Hematopoietic multipotent progenitor cell (in vitro differentiated cells): ENCODE measurements around the gene PDE3B. TPM values are rescaled to one million over a fixed set of nuclear protein-coding genes. Genes with fewer than 3 reads are reported as not detected.
"Not testable (repeated sequence)": the region's sequence is repeated elsewhere in the genome, so short reads cannot be mapped to it uniquely, and the experiment has no call there.

Source experiments
- DNase-seq, 3 donors: peaks; one replicate each; pipeline ENCODE4 v3.0.0-alpha.2; 2011 to 2015; ENCODE audit warnings: low read depth in 2 of 3, low spot score in 2 of 3
- total RNA-seq: library from RNA; depleted of rRNA; stranded (reverse); fragments of >200 nt; gene quantifications from one replicate; pipeline ENCODE4 v1.2.3, GENCODE V29; 2012

Gene PDE3B
- total RNA-seq, 1 donor = 2.4 TPM

DNA sequence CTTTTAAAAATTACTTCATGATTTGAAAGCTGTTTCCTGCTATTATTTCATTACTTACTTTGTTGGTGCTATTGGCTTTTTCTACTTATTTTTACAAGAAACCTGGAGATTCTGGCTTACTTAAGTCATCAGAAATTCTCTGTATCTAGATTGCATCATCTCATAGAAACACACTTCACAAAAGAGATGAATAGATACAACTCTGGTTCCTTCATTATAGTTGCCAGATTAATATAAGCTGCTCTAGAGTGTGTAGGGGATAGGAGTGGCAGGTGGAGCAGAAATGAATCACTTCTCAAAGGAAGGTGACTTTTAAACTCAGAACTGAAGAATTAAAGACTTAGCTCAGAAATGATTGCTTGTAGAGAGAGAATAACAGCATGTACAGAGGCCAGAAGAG is 228.4 kb downstream of the PDE3B start:
- no peak for DNase-seq

DNA sequence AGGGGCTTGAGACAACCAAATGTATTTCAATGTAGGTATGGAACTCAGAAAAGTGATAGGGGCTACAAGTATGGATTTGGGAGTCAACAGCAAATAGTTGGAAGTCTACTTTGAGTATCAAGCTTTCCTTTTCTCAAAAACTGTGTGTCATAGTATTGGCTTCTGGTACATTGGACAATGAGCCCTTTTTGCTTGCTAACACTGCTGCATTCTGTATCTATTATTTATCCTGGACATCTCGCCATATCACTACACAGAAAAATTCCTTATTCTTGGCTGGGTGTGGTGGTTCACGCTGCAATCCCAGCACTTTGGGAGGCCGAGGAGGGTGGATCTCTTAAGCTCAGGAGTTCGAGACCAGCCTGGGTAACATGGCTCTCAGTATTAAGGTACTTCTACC is 230.0 kb downstream of the PDE3B start:
- no peak for DNase-seq

DNA sequence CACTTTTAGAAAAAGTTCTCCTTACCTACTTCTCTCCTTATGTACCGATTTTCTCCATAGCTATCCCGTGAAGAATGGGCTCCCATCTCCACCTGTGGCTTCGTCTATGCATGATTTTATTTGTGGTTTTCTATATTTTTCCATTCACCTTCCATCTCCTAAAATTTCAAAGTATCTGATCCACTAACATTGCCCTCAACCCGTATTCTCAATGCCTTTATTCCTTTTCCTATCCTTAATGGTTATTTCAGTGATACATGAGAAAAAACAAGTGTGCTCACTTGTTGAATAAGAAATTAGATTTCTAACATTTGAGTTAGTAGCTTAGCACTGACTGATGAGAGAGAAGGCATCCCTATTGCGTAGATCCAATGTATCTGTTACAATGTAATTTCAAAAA is 231.6 kb downstream of the PDE3B start:
- no peak for DNase-seq

- no peak for DNase-seq
Measured at GRCh38 chr11:14881576-14882193, 238.1 kb downstream of the PDE3B start.

- DNase-seq = no peak
Measured at GRCh38 chr11:14882196-14882595, 238.6 kb downstream of the PDE3B start.

DNA sequence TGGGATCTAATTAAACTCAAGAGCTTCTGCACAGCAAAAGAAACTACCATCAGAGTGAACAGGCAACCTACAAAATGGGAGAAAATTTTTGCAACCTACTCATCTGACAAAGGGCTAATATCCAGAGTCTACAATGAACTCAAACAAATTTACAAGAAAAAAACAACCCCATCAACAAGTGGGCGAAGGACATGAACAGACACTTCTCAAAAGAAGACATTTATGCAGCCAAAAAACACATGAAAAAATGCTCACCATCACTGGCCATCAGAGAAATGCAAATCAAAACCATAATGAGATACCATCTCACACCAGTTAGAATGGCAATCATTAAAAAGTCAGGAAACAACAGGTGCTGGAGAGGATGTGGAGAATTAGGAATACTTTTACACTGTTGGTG is 240.1 kb downstream of the PDE3B start:
- not testable (repeated sequence) for DNase-seq

GRCh38 chr11:14884667-14885273 is 241.2 kb downstream of the PDE3B start:
- no peak for DNase-seq

- no peak for DNase-seq
Measured at GRCh38 chr11:14886513-14886912, 242.9 kb downstream of the PDE3B start.

DNA sequence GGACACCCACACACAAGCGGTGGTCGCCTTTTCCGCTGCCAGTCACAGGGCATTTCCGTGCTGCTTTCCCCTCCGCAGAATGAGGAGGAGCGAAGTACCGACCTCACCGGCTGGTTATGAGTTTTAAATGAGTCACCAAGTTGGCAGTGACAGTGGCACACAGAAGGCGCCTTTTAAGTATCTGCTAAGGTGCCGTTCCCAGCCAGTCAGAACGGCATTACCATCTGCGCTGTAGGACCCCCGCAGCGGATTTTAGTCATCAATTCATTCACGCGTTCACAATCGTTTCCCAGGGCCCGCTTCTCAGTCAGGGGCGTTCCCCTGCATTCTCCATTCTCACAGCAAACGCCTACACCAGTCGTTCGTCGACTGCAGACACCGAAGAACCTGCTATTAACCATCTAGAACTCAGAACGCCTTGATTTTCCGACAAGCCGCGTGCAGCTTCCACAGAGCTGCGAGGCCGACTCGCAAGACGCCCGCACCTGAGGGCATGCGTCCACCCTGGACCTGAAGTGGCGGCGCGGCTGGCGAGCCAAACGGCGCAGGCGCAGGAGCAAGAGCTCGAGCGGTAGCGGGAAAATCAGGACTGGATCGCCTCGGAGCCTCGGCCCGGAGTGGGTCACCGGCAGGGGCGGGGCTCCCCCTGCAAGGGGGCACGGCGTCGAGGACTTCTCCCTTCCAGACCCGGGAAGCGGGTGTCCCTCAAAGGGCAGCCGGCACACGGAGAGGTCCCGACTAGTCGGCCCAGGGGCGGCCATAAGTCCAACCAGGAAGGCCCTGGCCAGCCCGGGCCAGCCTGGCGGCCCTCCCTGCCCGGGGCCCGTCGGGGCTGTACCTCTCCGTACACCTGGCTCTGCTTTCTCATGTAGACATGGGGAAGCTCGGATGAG is 247.8 kb downstream of the PDE3B start:
- DNase-seq = peak; percentile 79 to 90 (median 86)

DNA sequence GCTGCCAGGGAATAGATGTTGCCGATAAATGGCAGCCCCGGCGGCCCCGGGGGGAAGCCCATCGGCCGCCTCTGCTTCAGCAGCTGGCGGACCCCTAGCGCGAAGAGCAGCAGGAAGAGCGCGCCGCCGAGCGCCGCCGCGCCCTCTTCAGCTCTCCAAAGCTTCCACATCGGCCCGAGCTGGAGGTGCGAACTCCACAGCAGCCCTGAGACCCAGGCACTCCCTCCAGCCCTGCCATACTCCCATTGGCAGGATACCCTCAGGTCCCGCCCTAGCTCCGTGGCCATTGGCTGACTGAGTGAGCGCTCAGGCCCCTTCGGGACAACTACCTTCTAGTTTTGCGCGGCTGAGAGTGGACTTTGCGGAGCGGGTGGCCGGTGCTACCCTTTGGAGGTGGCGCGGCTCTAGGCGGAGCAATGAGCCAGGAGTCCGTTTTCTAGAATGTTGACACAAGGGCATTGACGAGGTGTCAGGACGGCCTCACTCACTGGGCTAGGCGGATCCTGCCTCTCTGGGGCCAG is 248.5 kb downstream of the PDE3B start, which contains the start of gene CYP2R1:
Gene CYP2R1, minus strand, starts transcription at position 196 of the 521 bp plus-strand sequence. Its CDS starts 26 bp downstream, at position 170.
- peak; percentile 74 to 95 (median 90) for DNase-seq

DNA sequence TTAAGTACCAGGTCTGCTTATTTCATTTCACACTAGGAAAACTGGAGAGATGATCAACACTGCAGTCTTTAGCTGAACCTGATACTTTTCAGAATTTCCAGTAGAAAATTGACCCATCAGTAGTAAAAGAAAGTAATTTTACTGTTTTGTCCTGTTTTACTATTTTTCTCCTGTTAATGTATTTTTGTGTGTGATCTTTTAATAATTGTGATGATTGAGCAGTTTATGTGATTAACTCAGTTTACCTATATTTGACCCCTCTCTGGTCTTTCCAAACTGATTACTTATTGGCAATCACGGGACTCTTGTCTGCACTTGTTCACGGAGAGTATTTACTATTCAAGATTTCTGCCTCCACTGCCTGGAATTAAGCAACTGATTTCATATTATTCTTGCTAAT is 249.0 kb downstream of the PDE3B start:
- no peak for DNase-seq

- DNase-seq = no peak
Measured at GRCh38 chr11:14894657-14895598, 251.3 kb downstream of the PDE3B start.

DNA sequence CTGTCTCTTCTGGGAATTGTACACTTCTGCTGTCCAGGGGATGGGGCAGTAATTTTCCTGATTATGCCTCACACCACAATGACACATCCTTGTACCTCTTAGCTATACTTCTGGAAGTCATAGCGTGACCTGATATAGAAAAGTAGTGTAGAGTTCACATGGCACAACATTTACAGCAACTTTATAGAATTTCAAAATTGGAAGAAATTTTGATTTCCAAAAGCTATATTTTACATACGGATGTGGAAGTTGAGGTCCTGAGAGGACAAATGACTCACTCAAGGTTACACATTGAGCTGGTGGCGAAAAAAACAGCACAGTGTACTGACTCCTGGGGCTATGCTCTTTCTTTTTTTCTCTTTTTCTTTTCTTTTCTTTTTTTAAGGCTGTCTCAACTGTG is 254.8 kb downstream of the PDE3B start:
- no peak for DNase-seq

- DNase-seq = no peak
Measured at GRCh38 chr11:14898906-14899305, 255.3 kb downstream of the PDE3B start.

DNA sequence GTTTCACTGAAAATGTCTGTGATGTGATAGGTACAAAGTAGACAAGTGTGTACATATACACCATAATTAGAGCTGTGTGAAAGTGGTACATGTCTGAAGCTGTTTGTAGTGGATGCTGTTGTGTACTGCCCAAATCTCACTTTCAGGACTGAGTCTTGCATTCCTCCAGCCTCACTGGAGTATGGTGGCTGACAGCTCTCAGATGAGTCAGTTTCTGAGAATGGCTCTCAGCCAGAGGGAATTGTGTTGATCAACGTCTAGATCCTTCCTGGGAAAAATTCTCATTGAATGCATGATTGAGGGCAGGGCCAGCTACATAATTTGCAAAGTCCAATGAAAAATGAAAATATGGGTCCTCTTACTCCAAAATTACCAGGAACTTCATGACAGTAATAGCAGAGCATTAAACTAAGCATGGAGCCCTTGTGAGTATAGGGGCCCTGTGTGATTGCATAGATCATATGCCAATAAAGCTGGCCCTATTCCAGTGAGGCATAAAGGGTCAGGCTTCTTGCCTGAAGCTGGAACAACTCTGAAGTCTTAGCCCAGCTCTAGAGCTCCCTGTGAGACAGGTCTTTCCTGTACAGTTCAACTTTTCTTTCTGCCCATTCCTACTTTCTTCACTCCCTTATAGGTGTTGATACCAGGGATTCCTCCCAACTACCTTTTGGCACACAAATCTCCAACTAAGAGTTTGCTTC is 259.2 kb downstream of the PDE3B start:
- DNase-seq = no peak

GRCh38 chr11:14904745-14905103 is 261.1 kb downstream of the PDE3B start:
- DNase-seq = peak; percentile 58 to 71 (median 64)

- peak; percentile 62 to 73 (median 69) for DNase-seq
Measured at GRCh38 chr11:14905104-14906033, 261.8 kb downstream of the PDE3B start.

DNA sequence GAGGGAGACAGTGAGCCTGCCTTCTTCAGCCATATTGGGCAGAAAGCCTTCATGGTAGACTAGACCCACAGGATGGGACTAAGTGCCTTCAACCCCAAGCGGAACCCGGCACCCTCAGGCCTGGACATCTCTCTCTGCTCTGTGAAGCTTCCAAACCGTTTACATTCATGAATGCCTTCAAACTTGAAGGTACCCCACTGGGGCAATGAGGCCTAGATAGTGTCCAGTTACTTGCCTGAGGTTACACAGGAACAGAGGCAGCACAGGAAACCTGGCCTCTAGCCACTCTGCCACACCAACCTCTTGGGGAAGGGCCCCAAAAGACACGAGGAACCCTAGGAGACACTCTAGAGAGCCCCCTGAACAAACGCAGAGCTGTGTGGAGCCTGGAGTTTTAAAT is 263.0 kb downstream of the PDE3B start:
- peak in 1 of 3 donors; percentile 10 for DNase-seq

- DNase-seq = no peak
Measured at GRCh38 chr11:14906993-14907392, 263.4 kb downstream of the PDE3B start.
